HG02763 (cell line): ENCODE measurements around the gene ZSWIM4.
"Not testable (repeated sequence)": the region's sequence is repeated elsewhere in the genome, so short reads cannot be mapped to it uniquely, and the experiment has no call there.

Experiments
- ATAC-seq: cut with Tn5 transposase; IDR thresholded peaks from one replicate; pipeline ENCODE4 v1.9.1; 2021; ENCODE audit warnings: mild to moderate bottlenecking, moderate library complexity; ENCODE audit not compliant: unreplicated experiment

ZSWIM4 gene

GRCh38 chr19:13848798-13849676, 53.8 kb downstream of the ZSWIM4 start:
- no peak for ATAC-seq

- ATAC-seq: no peak
Measured at GRCh38 chr19:13849991-13850909, 55.0 kb downstream of the ZSWIM4 start.

- ATAC-seq: no peak
Measured at GRCh38 chr19:13850910-13851733, 55.9 kb downstream of the ZSWIM4 start.

GRCh38 chr19:13851734-13852114, 56.5 kb downstream of the ZSWIM4 start:
- not testable (repeated sequence) for ATAC-seq

GRCh38 chr19:13852171-13852707, 57.0 kb downstream of the ZSWIM4 start:
- not testable (repeated sequence) for ATAC-seq

- ATAC-seq: no peak
Measured at GRCh38 chr19:13856497-13856896, 61.3 kb downstream of the ZSWIM4 start.

- no peak for ATAC-seq
Measured at GRCh38 chr19:13859361-13859880, 64.2 kb downstream of the ZSWIM4 start.

GRCh38 chr19:13860679-13861391, 65.6 kb downstream of the ZSWIM4 start:
- ATAC-seq: no peak

- ATAC-seq: peak; percentile 14
Measured at GRCh38 chr19:13861392-13861713, 66.1 kb downstream of the ZSWIM4 start.

GRCh38 chr19:13861714-13862531, 66.7 kb downstream of the ZSWIM4 start:
- peak; percentile 67 for ATAC-seq

GRCh38 chr19:13864046-13864666, 68.9 kb downstream of the ZSWIM4 start:
- no peak for ATAC-seq

- no peak for ATAC-seq
Measured at GRCh38 chr19:13864667-13865570, 69.7 kb downstream of the ZSWIM4 start.

GRCh38 chr19:13865571-13866462, 70.6 kb downstream of the ZSWIM4 start:
- ATAC-seq: no peak

GRCh38 chr19:13866463-13867046, 71.3 kb downstream of the ZSWIM4 start:
- ATAC-seq: no peak

GRCh38 chr19:13868663-13869062, 73.4 kb downstream of the ZSWIM4 start:
- ATAC-seq: no peak

- ATAC-seq: no peak
Measured at GRCh38 chr19:13869281-13869680, 74.0 kb downstream of the ZSWIM4 start.
